IPS DF 4.7 (cell line): ENCODE results near the gene ZNF536.
A peak's percentile ranks its signal among the peaks of the same experiment; 100 is the strongest.
"Not testable (repeated sequence)": the region's sequence is repeated elsewhere in the genome, so short reads cannot be mapped to it uniquely, and the experiment has no call there.

Experiments
- DNase-seq: peaks from one replicate; pipeline ENCODE4 v3.0.0-alpha.2; 2013; ENCODE audit warnings: low spot score; ENCODE audit errors: extremely low read depth

Gene ZNF536

GRCh38 chr19:30446120-30446519 lies 73.9 kb downstream of the ZNF536 start:
- not testable (repeated sequence) for DNase-seq

- no peak for DNase-seq
These were observed 74.8 kb downstream of the ZNF536 start for GRCh38 chr19:30446850-30447552.

- no peak for DNase-seq
These were observed 75.3 kb downstream of the ZNF536 start for GRCh38 chr19:30447553-30447870.

GRCh38 chr19:30448386-30449077 lies 76.3 kb downstream of the ZNF536 start:
- no peak for DNase-seq

- DNase-seq = no peak
These were observed 77.0 kb downstream of the ZNF536 start for GRCh38 chr19:30449078-30449590.

- no peak for DNase-seq
These were observed 77.5 kb downstream of the ZNF536 start for GRCh38 chr19:30449673-30450072.

- peak; percentile 9 for DNase-seq
These were observed 77.9 kb downstream of the ZNF536 start for GRCh38 chr19:30450100-30450499.

- no peak for DNase-seq
These were observed 78.7 kb downstream of the ZNF536 start for GRCh38 chr19:30450835-30451321.

- DNase-seq = no peak
These were observed 80.7 kb downstream of the ZNF536 start for GRCh38 chr19:30452931-30453330.

GRCh38 chr19:30453743-30454142 lies 81.6 kb downstream of the ZNF536 start:
- no peak for DNase-seq

GRCh38 chr19:30455881-30456280 lies 83.7 kb downstream of the ZNF536 start:
- DNase-seq = no peak

- no peak for DNase-seq
These were observed 85.3 kb downstream of the ZNF536 start for GRCh38 chr19:30457484-30457883.

- no peak for DNase-seq
These were observed 87.7 kb downstream of the ZNF536 start for GRCh38 chr19:30459859-30460258.

GRCh38 chr19:30464162-30464561 lies 92.0 kb downstream of the ZNF536 start:
- no peak for DNase-seq

GRCh38 chr19:30466598-30466997 lies 94.4 kb downstream of the ZNF536 start:
- not testable (repeated sequence) for DNase-seq

GRCh38 chr19:30467239-30467638 lies 95.1 kb downstream of the ZNF536 start:
- DNase-seq = no peak

- no peak for DNase-seq
These were observed 97.6 kb downstream of the ZNF536 start for GRCh38 chr19:30469774-30470173.

- DNase-seq = no peak
These were observed 99.3 kb downstream of the ZNF536 start for GRCh38 chr19:30471441-30471840.

GRCh38 chr19:30473334-30473867 lies 101.2 kb downstream of the ZNF536 start:
- no peak for DNase-seq

- no peak for DNase-seq
These were observed 104.8 kb downstream of the ZNF536 start for GRCh38 chr19:30476997-30477396.

GRCh38 chr19:30479231-30479630 lies 107.0 kb downstream of the ZNF536 start:
- DNase-seq = no peak

- no peak for DNase-seq
These were observed 107.9 kb downstream of the ZNF536 start for GRCh38 chr19:30480097-30480496.
